ENCODE measurements around the gene OTOF. TPM values are rescaled to one million over a fixed set of nuclear protein-coding genes. Genes with fewer than 3 reads are reported as not detected.
"Not testable (repeated sequence)": the region's sequence is repeated elsewhere in the genome, so short reads cannot be mapped to it uniquely, and the experiment has no call there.

OTOF gene
- total RNA-seq, 1 donor from 2014 or later = 33.8 TPM

DNA sequence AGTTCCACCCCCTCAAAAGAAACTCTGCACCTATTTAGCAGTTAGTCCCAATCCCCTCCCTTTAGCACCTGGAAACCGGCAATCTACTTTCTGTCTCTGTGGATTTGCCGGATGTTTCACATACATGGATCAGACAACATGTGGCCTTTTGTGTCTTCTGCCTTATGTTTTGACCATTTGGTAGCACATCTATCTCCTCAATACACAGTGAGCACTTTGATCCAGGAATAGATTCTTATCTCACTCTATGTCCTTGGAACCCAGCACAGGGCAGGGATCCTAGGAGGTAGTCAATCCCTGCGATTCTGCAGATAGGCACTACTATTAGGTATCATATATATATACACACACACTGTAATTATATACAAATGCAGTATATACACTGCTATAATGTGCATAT lies 3.8 kb upstream of the OTOF start:
- DNase-seq (ENCODE audit: low read depth) = peak; percentile 66

GRCh38 chr2:26480566-26481423 lies 2.9 kb upstream of the OTOF start:
- DNase-seq (ENCODE audit: low read depth) = no peak

GRCh38 chr2:26479789-26480565 lies 2.1 kb upstream of the OTOF start:
- DNase-seq (ENCODE audit: low read depth) = no peak

DNA sequence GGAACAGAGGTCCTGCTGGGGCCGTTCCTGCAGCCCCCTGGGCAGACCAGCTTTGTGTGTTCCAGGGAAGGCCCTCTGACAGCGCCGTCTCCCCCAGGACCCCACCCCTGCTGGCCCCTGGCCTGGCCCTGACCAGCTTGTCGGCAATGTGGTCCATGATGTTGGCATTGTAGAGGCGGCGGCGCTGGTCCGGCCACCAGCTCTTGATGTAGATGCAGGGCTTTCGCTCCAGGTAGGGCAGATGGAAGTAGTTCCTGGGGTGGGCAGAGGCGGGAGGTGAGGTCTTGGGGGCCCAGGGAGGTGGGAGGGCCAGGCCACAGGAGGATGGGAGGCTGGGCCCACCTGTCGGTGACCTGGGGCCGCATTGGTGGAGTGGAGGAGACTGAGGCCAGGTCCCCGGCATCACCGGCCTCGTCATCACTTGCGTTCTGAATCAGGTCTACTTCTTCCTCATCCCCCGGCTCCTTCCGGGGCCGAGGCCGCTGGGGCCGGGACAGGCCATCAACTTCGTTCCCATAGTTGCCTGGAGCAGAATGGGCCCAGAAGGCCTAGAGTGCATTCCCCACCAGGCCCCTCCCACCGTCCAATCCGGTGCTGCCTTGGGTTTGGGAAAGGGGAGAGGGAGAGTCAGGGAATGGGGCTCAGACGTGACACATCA lies 1.3 kb upstream of the OTOF start:
- no peak for DNase-seq (ENCODE audit: low read depth)

DNA sequence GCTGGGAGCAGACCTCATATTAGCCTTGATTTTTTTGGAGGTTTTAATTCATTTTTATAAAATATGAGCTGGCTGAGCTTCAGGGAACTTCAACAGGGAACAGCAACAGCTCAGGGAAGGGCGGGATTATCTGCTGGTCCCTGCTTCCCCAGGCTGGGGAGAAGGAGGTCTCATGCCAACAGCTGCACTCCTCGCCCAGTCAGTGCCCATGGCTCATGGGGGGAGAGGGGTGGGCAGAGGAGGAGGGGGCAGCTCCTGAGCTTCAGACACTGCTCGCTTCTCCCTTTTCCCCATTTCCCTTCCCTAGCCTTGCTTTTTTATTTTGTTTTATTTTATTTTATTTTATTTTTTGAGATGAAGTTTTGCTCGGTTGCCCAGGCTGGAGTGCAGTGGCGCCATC lies 442 bp upstream of the OTOF start:
- DNase-seq (ENCODE audit: low read depth) = peak; percentile 61

GRCh38 chr2:26477126-26477910 lies 606 bp downstream of the OTOF start:
- no peak for DNase-seq (ENCODE audit: low read depth)

DNA sequence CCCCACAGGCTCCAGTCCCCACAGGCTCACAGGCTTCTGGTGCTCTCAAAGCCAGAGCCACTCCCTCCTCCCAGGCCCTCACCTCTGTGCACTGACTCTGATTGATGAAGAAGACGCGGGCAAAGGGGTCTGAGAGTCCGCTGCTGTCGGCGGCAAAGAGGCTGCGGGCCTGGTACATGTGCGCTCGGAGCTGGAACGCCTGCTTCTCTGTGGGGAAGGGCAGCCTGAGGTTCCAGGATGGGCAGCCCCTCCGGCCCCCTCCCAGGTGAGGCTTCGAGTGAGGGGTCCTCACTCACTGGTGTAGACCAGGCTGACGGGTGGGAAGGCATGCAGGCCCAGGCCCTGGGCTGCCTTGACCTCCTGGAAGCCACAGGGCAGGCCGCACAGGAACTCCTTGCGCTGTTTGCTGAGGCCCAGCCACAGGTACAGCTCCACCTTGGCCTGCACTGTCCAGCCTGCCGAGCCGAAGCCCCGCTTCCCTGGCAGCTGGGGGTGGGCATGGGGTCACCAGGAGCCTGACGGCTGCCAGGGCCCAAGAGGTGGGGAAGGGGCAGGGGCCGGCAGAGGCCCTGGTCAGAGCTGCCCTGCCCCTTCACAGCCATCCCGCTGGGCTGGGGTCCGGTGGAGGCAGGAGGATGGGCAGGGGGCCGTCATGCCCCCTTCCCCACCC lies 2.0 kb downstream of the OTOF start:
- DNase-seq (ENCODE audit: low read depth) = no peak

DNA sequence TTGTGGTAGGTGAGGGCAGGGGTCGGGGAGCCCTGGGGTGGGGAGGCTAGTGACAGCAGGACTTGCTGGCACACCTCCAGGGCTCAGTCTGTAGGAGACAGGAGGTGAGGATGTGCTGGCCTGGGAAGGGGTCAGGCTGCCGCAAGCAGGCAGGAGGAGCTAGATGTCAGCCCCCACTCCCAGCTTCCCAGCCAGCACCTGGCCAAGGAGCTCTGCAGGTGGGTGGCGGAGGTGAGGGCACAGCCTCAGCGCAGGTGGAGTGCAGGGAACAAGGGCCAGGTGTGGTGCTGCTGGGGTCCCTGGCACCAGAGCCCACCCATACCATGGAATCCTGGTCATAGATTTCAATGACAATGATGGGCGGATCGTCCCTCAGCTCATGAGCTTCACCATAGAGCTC lies 2.9 kb downstream of the OTOF start:
- no peak for DNase-seq (ENCODE audit: low read depth)

DNA sequence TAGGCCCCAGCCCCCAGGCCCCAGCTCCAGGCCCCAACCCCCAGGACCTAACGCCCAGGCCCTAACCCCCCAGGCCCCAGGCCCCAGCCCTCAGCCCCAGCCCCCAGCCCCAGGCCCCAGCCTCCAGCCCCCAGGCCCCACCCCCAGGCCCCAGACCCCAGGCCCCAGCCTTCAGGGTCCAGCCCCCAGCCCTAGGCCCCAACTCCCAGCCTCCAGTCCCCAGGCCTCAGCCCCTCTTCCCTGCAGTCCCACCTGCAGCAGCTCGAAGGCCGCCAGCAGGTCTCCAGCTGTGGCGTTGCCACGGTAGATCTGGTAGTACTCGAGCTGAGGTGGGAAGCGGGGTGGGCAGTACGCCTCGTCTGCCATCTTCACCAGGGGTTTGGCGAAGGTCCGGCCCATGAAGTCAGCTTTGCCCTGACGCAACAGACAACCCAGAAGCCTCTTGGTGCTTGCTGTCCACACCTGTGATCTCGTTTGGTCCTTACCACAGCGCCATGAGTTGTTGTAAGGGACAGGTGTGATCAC lies 3.6 kb downstream of the OTOF start:
- no peak for DNase-seq (ENCODE audit: low read depth)

- DNase-seq (ENCODE audit: low read depth) = no peak
These were observed 4.1 kb downstream of the OTOF start for GRCh38 chr2:26473796-26474195.

GRCh38 chr2:26472821-26473655 lies 4.9 kb downstream of the OTOF start:
- no peak for DNase-seq (ENCODE audit: low read depth)

DNA sequence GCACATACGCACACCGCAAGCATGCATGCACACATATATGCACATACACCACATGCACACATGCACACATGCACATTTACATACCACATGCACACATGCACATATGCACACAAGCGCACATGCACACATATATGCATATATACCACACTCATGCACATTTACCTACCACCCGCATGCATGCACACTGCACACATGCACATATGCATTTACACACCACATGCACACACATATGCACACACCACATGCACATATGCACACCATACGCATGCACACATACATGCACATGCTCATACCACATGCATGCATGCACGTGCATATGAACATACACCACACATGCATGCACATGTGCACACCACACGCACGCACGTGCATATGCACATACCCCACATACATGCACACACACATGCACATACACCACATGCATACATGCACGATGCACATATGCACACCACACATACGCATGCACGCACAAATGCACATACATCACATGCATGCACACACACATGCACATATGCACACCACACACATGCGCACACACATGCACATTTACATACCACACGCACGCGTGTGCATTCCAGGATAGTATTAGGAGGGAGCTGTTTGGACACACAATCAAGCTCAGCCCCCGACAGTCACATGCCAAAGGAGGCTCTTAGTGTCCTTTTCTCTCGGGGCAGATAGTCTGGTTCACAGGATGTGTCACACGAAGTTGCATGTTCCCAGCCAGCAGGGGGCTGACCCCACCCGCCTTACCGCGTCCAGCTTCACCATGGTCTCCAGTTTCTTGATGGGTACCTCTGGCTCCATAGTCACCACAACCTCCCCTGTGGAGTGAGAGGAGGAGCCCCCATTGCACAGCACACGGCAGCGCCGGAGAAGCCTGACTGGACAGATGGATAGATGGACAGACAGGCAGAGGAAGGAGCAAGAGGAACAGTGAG lies 5.9 kb downstream of the OTOF start:
- no peak for DNase-seq (ENCODE audit: low read depth)

DNA sequence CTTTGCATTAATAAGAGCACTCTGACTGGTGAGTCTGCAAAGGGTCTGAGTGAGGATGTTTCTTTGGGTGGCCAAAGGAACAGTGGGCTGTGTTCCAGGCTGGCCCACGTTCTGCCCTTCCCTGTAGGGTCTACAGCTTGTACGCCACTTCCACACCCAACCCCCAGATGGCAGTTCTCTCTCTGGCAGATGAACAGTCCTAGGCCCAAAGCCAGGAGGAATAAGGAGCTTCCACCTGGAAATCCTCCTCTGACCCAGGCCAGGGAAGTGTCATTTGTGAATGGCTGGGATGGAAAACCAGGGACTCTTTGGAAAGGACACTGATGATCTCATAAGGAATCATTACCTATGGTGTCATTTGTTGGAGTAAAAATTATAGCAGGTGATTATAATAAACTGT lies 6.6 kb downstream of the OTOF start:
- no peak for DNase-seq (ENCODE audit: low read depth)

- DNase-seq (ENCODE audit: low read depth) = no peak
These were observed 7.2 kb downstream of the OTOF start for GRCh38 chr2:26470601-26471260.

DNA sequence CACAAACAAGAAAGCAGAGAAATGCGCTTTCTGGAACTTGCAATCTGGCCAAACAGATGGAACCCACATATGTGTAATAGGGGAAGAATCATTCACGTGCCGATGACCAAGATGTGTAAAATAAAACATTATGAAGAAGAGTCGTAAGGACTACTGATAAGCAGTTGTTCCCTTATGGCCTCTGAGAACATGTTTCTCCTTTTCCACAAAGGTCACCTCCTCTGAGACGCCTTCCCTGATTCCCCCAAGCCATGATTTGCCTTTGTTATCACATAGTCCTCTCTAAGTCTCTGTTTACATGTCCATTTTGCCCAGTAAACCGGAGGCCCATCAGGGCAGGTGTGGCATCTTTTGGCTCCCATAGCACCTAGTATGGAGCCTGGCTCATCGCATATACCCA lies 8.0 kb downstream of the OTOF start:
- no peak for DNase-seq (ENCODE audit: low read depth)

- peak; percentile 39 for DNase-seq (ENCODE audit: low read depth)
These were observed 8.7 kb downstream of the OTOF start for GRCh38 chr2:26469092-26469710.

- not testable (repeated sequence) for DNase-seq (ENCODE audit: low read depth)
These were observed 9.4 kb downstream of the OTOF start for GRCh38 chr2:26468544-26468943.

Measured in myocyte (in vitro differentiated cells).